Activated CD4-positive, alpha-beta T cell treated with anti-CD3 and anti-CD28 coated beads, Interleukin-10, Interleukin-2, amounts not matched to agents 100 ng/mL and 50 ng/mL, durations not matched to agents 16 hours and 8 hours (primary cell): Measurements from ENCODE around the gene TDRD6.
A peak's percentile ranks its signal among the peaks of the same experiment; 100 is the strongest.

Experiments used
- DNase-seq: peaks from one replicate; pipeline ENCODE4 v3.0.0-alpha.2; 2020

The TDRD6 gene

GRCh38 chr6:46684771-46685170 is 2.9 kb upstream of the TDRD6 start:
- no peak for DNase-seq

GRCh38 chr6:46688117-46688965 is 656 bp downstream of the TDRD6 start:
- DNase-seq = no peak

GRCh38 chr6:46688966-46689335 is 1.3 kb downstream of the TDRD6 start:
- no peak for DNase-seq

GRCh38 chr6:46689657-46690056 is 2.0 kb downstream of the TDRD6 start:
- no peak for DNase-seq

- no peak for DNase-seq
Observed at GRCh38 chr6:46690141-46690755, 2.6 kb downstream of the TDRD6 start.

- no peak for DNase-seq
Observed at GRCh38 chr6:46690911-46691451, 3.3 kb downstream of the TDRD6 start.

- DNase-seq = no peak
Observed at GRCh38 chr6:46699970-46700369, 12.3 kb downstream of the TDRD6 start.

GRCh38 chr6:46704562-46704961 is 16.9 kb downstream of the TDRD6 start:
- DNase-seq = peak; percentile 4

- DNase-seq = peak; percentile 7
Observed at GRCh38 chr6:46706464-46706863, 18.8 kb downstream of the TDRD6 start.

- DNase-seq = no peak
Observed at GRCh38 chr6:46711491-46711890, 23.8 kb downstream of the TDRD6 start.

- no peak for DNase-seq
Observed at GRCh38 chr6:46715141-46715540, 27.5 kb downstream of the TDRD6 start.

GRCh38 chr6:46719099-46719498 is 31.4 kb downstream of the TDRD6 start:
- DNase-seq = no peak

GRCh38 chr6:46720401-46720800 is 32.7 kb downstream of the TDRD6 start:
- DNase-seq = no peak

- DNase-seq = no peak
Observed at GRCh38 chr6:46729787-46730326, 42.2 kb downstream of the TDRD6 start.

- no peak for DNase-seq
Observed at GRCh38 chr6:46730921-46731461, 43.3 kb downstream of the TDRD6 start.

GRCh38 chr6:46733341-46733801 is 45.7 kb downstream of the TDRD6 start:
- DNase-seq = no peak

- DNase-seq = no peak
Observed at GRCh38 chr6:46734867-46735719, 47.4 kb downstream of the TDRD6 start, which contains the start of gene PLA2G7. Gene PLA2G7, minus strand, starts transcription at chr6:46735375. Its CDS starts 12,484 bp downstream, at chr6:46722891.

- DNase-seq = no peak
Observed at GRCh38 chr6:46735720-46736031, 48.0 kb downstream of the TDRD6 start.

GRCh38 chr6:46736906-46737305 is 49.2 kb downstream of the TDRD6 start:
- no peak for DNase-seq

- DNase-seq = no peak
Observed at GRCh38 chr6:46741482-46741881, 53.8 kb downstream of the TDRD6 start.

- DNase-seq = no peak
Observed at GRCh38 chr6:46741910-46742309, 54.2 kb downstream of the TDRD6 start.

GRCh38 chr6:46743425-46744158 is 55.9 kb downstream of the TDRD6 start:
- no peak for DNase-seq
